ENCODE results near the gene MTR. TPM values are rescaled to one million over a fixed set of nuclear protein-coding genes. Genes with fewer than 3 reads are reported as not detected.

MTR gene
- total RNA-seq, 1 donor from 2014 or later, result 42.9 TPM

DNA sequence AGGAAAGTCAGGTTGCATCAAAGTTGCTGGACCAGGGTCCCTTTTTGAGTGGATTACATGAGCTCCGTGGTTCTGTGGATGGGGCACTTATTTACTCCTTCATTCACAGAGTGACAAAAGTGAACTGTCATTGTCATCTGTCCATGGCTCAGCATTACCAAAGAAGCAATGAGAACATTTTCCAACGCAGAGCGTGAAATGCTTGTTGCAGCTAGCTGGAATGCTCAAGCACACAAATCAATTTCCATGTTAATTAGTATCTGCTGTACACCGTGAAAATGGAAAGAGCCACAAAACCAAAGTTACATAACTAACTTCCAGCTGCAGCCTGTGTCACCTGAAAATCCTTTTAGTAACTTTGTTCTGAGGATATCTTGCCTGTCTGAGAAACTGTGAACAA is 130.3 kb downstream of the MTR start:
- TF ChIP-seq, protein P1, sequence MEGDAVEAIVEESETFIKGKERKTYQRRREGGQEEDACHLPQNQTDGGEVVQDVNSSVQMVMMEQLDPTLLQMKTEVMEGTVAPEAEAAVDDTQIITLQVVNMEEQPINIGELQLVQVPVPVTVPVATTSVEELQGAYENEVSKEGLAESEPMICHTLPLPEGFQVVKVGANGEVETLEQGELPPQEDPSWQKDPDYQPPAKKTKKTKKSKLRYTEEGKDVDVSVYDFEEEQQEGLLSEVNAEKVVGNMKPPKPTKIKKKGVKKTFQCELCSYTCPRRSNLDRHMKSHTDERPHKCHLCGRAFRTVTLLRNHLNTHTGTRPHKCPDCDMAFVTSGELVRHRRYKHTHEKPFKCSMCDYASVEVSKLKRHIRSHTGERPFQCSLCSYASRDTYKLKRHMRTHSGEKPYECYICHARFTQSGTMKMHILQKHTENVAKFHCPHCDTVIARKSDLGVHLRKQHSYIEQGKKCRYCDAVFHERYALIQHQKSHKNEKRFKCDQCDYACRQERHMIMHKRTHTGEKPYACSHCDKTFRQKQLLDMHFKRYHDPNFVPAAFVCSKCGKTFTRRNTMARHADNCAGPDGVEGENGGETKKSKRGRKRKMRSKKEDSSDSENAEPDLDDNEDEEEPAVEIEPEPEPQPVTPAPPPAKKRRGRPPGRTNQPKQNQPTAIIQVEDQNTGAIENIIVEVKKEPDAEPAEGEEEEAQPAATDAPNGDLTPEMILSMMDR (conservative IDR thresholded peaks at IDR 0.05), result no peak
- DNase-seq (ENCODE audit: low read depth, low spot score), result no peak
- H3K9me3 Mint-ChIP-seq, result peaks cover 9% of the 10 kb centered on the region
- no peak overlapping the region for H3K4me3 Mint-ChIP-seq
- H3K36me3 Mint-ChIP-seq (ENCODE audit: low read depth), result peaks cover 4% of the 10 kb centered on the region
- no peaks in the 10 kb centered on the region for H3K4me1 Mint-ChIP-seq
- no peak overlapping the region for H3K27ac Mint-ChIP-seq (ENCODE audit: unreplicated experiment)
- H3K27me3 Mint-ChIP-seq (ENCODE audit: low read depth), result no peaks in the 10 kb centered on the region

DNA sequence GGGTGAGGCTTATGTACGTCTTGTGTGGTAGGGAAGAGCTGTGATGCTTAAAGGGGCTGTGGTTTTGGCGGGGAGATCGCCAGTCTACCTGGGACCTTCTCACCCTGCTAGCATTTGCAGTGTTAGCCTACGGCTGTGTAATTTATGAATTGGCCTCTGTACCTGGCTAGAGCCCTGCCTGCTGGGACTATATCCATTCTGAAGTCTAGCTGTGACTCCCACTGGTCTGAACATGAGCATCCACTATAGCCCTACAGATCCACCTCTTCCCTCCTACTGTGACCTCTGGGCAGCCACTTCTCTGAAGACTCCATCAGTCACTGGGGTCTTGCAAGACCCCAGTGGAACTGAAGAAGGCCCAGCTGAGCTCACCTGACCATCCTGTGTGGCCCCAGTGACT is 135.4 kb downstream of the MTR start:
- no peaks in the 10 kb centered on the region for H3K4me1 Mint-ChIP-seq
- H3K27ac Mint-ChIP-seq (ENCODE audit: unreplicated experiment), result no peak overlapping the region
- TF ChIP-seq, protein P1 (conservative IDR thresholded peaks at IDR 0.05), result no peak
- H3K9me3 Mint-ChIP-seq, result peaks cover 14% of the 10 kb centered on the region
- H3K27me3 Mint-ChIP-seq (ENCODE audit: low read depth), result no peaks in the 10 kb centered on the region
- no peak overlapping the region for H3K4me3 Mint-ChIP-seq
- H3K36me3 Mint-ChIP-seq (ENCODE audit: low read depth), result no peaks in the 10 kb centered on the region
- no peak for DNase-seq (ENCODE audit: low read depth, low spot score)

DNA sequence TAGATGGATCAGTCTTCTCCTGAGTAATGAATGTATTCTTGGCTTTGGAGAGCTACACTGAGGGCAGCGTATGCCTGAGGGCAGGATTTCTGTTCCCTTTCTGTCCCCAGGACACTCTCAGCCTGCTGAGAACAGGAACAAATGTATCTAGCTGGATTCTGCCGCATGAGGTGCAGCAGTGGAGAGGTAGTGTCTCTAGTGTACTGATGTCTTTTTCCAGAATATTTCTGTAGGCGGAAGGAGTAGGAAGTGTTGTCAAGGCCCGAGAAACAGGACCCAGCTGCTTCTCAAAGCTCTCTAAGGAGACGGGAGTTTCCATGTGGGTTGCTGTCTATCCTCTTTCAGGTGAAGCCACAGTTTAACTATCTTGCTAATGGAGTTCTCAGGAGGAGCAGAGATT is 143.7 kb downstream of the MTR start:
- TF ChIP-seq, protein P1 (conservative IDR thresholded peaks at IDR 0.05), result no peak
- peak overlapping the region; percentile 44 for H3K27ac Mint-ChIP-seq (ENCODE audit: unreplicated experiment)
- peaks cover 4% of the 10 kb centered on the region for H3K36me3 Mint-ChIP-seq (ENCODE audit: low read depth)
- H3K4me1 Mint-ChIP-seq, result no peaks in the 10 kb centered on the region
- DNase-seq (ENCODE audit: low read depth, low spot score), result no peak
- H3K9me3 Mint-ChIP-seq, result peaks cover 9% of the 10 kb centered on the region
- no peak overlapping the region for H3K4me3 Mint-ChIP-seq
- no peaks in the 10 kb centered on the region for H3K27me3 Mint-ChIP-seq (ENCODE audit: low read depth)

DNA sequence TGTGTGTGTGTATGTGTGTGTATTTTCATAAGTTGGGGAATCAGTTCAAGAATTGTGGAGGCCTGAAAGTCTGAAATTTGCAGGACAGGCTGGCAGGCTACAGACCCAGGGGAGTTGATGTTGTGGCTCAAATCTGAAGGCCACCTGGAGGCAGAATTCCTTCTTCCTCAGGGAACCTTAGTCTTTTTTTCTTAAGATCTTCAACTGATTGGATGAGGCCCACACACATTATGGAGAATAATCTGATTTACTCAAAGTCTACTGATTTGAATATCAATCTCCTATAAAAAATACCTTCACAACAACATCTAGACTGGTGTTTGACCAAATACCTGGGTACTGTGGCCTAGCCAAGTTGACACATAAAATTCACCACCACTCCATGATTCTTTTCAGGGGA is 147.3 kb downstream of the MTR start:
- Mint-ChIP-seq H3K9me3 (peaks cover 6% of the 10 kb centered on the region), H3K36me3 (ENCODE audit: low read depth) (no peaks in the 10 kb centered on the region), H3K4me3 (no peak overlapping the region), H3K27ac (ENCODE audit: unreplicated experiment) (no peak overlapping the region), H3K4me1 (no peaks in the 10 kb centered on the region), H3K27me3 (ENCODE audit: low read depth) (no peaks in the 10 kb centered on the region)
- TF ChIP-seq, protein P1 (conservative IDR thresholded peaks at IDR 0.05), result no peak
- no peak for DNase-seq (ENCODE audit: low read depth, low spot score)

DNA sequence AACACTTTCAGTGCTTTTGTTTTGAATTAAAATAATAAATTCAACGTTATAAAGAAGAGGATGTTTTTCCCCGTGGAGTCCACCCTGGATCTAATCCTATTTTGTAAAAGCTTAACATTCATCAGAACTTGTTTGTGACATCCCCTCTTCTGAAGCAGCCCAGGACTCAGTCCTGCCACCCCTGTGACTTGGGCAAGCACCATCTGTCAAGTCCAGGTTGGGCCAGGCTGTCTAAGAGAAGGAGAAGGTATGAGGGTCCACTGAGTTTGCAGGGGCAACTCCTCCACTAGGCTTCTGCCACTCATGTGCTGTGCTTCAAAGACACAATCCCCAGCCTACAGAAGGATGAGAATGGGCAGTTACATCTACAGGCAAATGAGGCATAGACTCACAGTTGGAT is 149.5 kb downstream of the MTR start:
- no peaks in the 10 kb centered on the region for H3K27me3 Mint-ChIP-seq (ENCODE audit: low read depth)

More for the DNA sequence above, 149.5 kb downstream of the MTR start:
- no peak overlapping the region for H3K27ac Mint-ChIP-seq (ENCODE audit: unreplicated experiment)
- TF ChIP-seq, protein P1 (conservative IDR thresholded peaks at IDR 0.05), result no peak
- no peaks in the 10 kb centered on the region for H3K36me3 Mint-ChIP-seq (ENCODE audit: low read depth)
- DNase-seq (ENCODE audit: low read depth, low spot score), result no peak
- H3K4me3 Mint-ChIP-seq, result no peak overlapping the region
- H3K9me3 Mint-ChIP-seq, result peaks cover 4% of the 10 kb centered on the region
- no peaks in the 10 kb centered on the region for H3K4me1 Mint-ChIP-seq

All from neural crest cell (in vitro differentiated cells).